Tibial nerve (tissue), 4 donors: ENCODE data around the gene CDCP2. TPM values are rescaled to one million over a fixed set of nuclear protein-coding genes. Genes with fewer than 3 reads are reported as not detected.

ENCODE experiments used
- DNase-seq, 2 donors: peaks; one replicate each; pipeline ENCODE4 v3.0.0-alpha.2; 2019; ENCODE audit warnings: low spot score in 2 of 2
- H3K27ac ChIP-seq, 4 donors: fragments of 200-600 bp; sonication (generic) in 3 of 4; one replicate each; pipeline ENCODE4 v1.5.1; 2017 to 2019; ENCODE audit warnings: mild to moderate bottlenecking in 1 of 4
- H3K27me3 ChIP-seq, 2 donors: fragments of 200-600 bp; sonication (generic) in 1 of 2; one replicate each; pipeline versions ENCODE4 v1.5.1 to v1.6.0; 2017 to 2019
- H3K36me3 ChIP-seq, 3 donors: fragments of 200-600 bp; sonication (generic); one replicate each; pipeline ENCODE4 v1.5.1; 2018 to 2019
- H3K4me1 ChIP-seq, 4 donors: fragments of 200-600 bp; sonication (generic) in 3 of 4; one replicate each; pipeline ENCODE4 v1.5.1; 2017 to 2019
- H3K4me3 ChIP-seq, 4 donors: fragments of 200-600 bp; sonication (generic) in 3 of 4; one replicate each; pipeline ENCODE4 v1.5.1; 2017 to 2019; ENCODE audit warnings: mild to moderate bottlenecking in 1 of 4, moderate library complexity in 1 of 4
- H3K9me3 ChIP-seq, 4 donors: fragments of 200-600 bp; sonication (generic) in 3 of 4; one replicate each; pipeline ENCODE4 v1.5.1; 2017 to 2019
- CTCF ChIP-seq, 5 experiments: fragments of 200-600 bp in 3 of 5; fragments of 450-650 bp in 2 of 5; sonication (generic) in 3 of 5; IDR thresholded peaks; one replicate each; pipeline ENCODE4 v1.5.1; 2016 to 2019; ENCODE audit warnings: antibody characterized with exemption in 5 of 5, mild to moderate bottlenecking in 3 of 5, moderate library complexity in 2 of 5
- EP300 ChIP-seq, 2 donors: sonication (generic); formaldehyde crosslinking; IDR thresholded peaks; one replicate each; pipeline ENCODE4 v1.6.1; 2017; ENCODE audit warnings: antibody characterized with exemption in 2 of 2, mild to moderate bottlenecking in 1 of 2
- POLR2A ChIP-seq, 2 donors: fragments of 450-650 bp; IDR thresholded peaks; one replicate each; pipeline ENCODE4 v1.6.1; 2017; ENCODE audit warnings: antibody characterized with exemption in 2 of 2, mild to moderate bottlenecking in 2 of 2, moderate library complexity in 2 of 2
- WGBS, 2 donors: methylation state at CpG; one replicate each; pipeline ENCODE4 v1.1.5; 2018; 5-methylcytosine and 5-hydroxymethylcytosine counted together
- total RNA-seq, 4 donors: library from RNA; depleted of rRNA; stranded (reverse); fragments of >200 nt; gene quantifications; one replicate each; pipeline ENCODE4 v1.1.0, GENCODE V29; 2016

The CDCP2 gene
- total RNA-seq, 4 donors from 2014 or later = 0.30 to 0.44 TPM; not detected in 2

- peaks cover 0 to 3% (median 0%) of the 10 kb centered on the region in 4 donors for H3K4me1 ChIP-seq
- no peaks in the 10 kb centered on the region for H3K27me3 ChIP-seq
- no peak for DNase-seq
- WGBS, 2 donors = 83 to 99% methylated on average over 5 to 6 of the region's 6 CpGs
- no peaks in the 10 kb centered on the region for H3K36me3 ChIP-seq
- H3K4me3 ChIP-seq = no peak overlapping the region
- H3K9me3 ChIP-seq = no peaks in the 10 kb centered on the region
- H3K27ac ChIP-seq = no peak overlapping the region
- TF ChIP-seq CTCF (IDR thresholded peaks at IDR 0.05) = no peak
- TF ChIP-seq EP300 (IDR thresholded peaks at IDR 0.05) = no peak
- TF ChIP-seq POLR2A (IDR thresholded peaks at IDR 0.05) = no peak
Measured at GRCh38 chr1:54134295-54134694, 18.5 kb downstream of the CDCP2 start.

GRCh38 chr1:54132495-54132894, 20.3 kb downstream of the CDCP2 start:
- no peaks in the 10 kb centered on the region for H3K36me3 ChIP-seq
- H3K4me3 ChIP-seq = no peak overlapping the region
- DNase-seq = no peak
- no peaks in the 10 kb centered on the region for H3K4me1 ChIP-seq
- TF ChIP-seq EP300 (IDR thresholded peaks at IDR 0.05) = no peak
- TF ChIP-seq POLR2A (IDR thresholded peaks at IDR 0.05) = no peak
- no peak for TF ChIP-seq CTCF (IDR thresholded peaks at IDR 0.05)
- H3K27ac ChIP-seq = no peak overlapping the region
- WGBS, 2 donors = 47 to 62% methylated on average over 2 of the region's 2 CpGs
- H3K27me3 ChIP-seq = no peaks in the 10 kb centered on the region
- no peaks in the 10 kb centered on the region for H3K9me3 ChIP-seq

GRCh38 chr1:54131419-54131818, 21.4 kb downstream of the CDCP2 start:
- TF ChIP-seq EP300 (IDR thresholded peaks at IDR 0.05) = no peak
- no peak for TF ChIP-seq POLR2A (IDR thresholded peaks at IDR 0.05)
- TF ChIP-seq CTCF (IDR thresholded peaks at IDR 0.05) = no peak
- 71 to 81% methylated on average over 2 of the region's 2 CpGs for WGBS, 2 donors
- H3K4me3 ChIP-seq = no peak overlapping the region
- DNase-seq = no peak
- no peaks in the 10 kb centered on the region for H3K27me3 ChIP-seq
- no peaks in the 10 kb centered on the region for H3K4me1 ChIP-seq
- no peaks in the 10 kb centered on the region for H3K36me3 ChIP-seq
- H3K27ac ChIP-seq = no peak overlapping the region
- no peaks in the 10 kb centered on the region for H3K9me3 ChIP-seq

- Histone ChIP-seq H3K4me3 (no peak overlapping the region), H3K36me3 (no peaks in the 10 kb centered on the region), H3K9me3 (no peaks in the 10 kb centered on the region), H3K4me1 (no peaks in the 10 kb centered on the region), H3K27ac (no peak overlapping the region), H3K27me3 (no peaks in the 10 kb centered on the region)
- 76 to 88% methylated on average over 2 of the region's 2 CpGs for WGBS, 2 donors
- TF ChIP-seq POLR2A (IDR thresholded peaks at IDR 0.05) (no peak), CTCF (IDR thresholded peaks at IDR 0.05) (no peak), EP300 (IDR thresholded peaks at IDR 0.05) (no peak)
- DNase-seq = no peak
Measured at GRCh38 chr1:54129858-54130257, 22.9 kb downstream of the CDCP2 start.

- H3K4me3 ChIP-seq = no peak overlapping the region
- H3K27ac ChIP-seq = no peak overlapping the region
- no peak for TF ChIP-seq EP300 (IDR thresholded peaks at IDR 0.05)
- TF ChIP-seq CTCF (IDR thresholded peaks at IDR 0.05) = no peak
- TF ChIP-seq POLR2A (IDR thresholded peaks at IDR 0.05) = no peak
- H3K27me3 ChIP-seq = no peaks in the 10 kb centered on the region
- H3K36me3 ChIP-seq = no peaks in the 10 kb centered on the region
- WGBS, 2 donors = 64 to 76% methylated on average over 7 of the region's 7 CpGs
- no peaks in the 10 kb centered on the region for H3K4me1 ChIP-seq
- DNase-seq = no peak
- H3K9me3 ChIP-seq = no peaks in the 10 kb centered on the region
Measured at GRCh38 chr1:54127594-54128300, 25.1 kb downstream of the CDCP2 start.
